ENCODE measurements around the gene ATP5PF.

The ATP5PF gene

DNA sequence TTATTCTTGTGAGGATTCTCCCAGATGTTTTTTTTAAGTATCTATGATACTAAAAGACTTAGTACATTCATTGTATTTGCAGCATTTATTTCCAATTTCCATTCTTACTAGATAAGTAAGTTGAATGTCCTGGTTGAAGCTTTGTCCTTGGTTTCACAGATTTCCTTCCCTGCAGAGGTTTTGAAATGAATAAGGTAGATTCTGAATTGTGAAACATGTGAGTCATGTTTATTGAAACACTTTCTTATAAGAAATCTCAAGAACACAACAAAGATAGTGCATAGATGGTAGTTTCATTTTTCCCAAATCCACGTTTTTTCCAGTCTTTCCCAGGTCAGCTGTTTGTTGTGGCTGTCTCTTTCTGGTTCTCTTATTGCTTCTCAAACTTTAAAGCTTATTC lies 24.9 kb upstream of the ATP5PF start:
- no peak overlapping the region for H3K23ac ChIP-seq (ENCODE audit: low read depth, low read length, poor library complexity)
- H3K27me3 ChIP-seq (ENCODE audit: control insufficient read depth in 3 of 3, insufficient read depth in 3 of 3, low read depth in 1 of 3, low read length in 3 of 3): no peaks in the 10 kb centered on the region
- H2BK120ac ChIP-seq (ENCODE audit: low read depth, low read length): no peak overlapping the region
- H3K4me2 ChIP-seq (ENCODE audit: insufficient read depth, low read length, poor library complexity, severe bottlenecking): no peak overlapping the region
- H3K4me1 ChIP-seq (ENCODE audit: control insufficient read depth in 2 of 2, insufficient read depth in 1 of 2, low read depth in 1 of 2, low read length in 2 of 2): no peaks in the 10 kb centered on the region
- H3K27ac ChIP-seq (replicated peaks; ENCODE audit: low read length): no peak overlapping the region
- H3K18ac ChIP-seq (ENCODE audit: low read length): no peak overlapping the region
- H3K36me3 ChIP-seq (replicated peaks in 1 of 2; ENCODE audit: control insufficient read depth in 2 of 2, insufficient read depth in 2 of 2, low read length in 2 of 2): peaks cover 12 to 95% of the 10 kb centered on the region in 2 donors
- no peak for DNase-seq (ENCODE audit: low spot score)
- H2AFZ ChIP-seq (ENCODE audit: low read length): no peak overlapping the region
- no peak overlapping the region for H3K4ac ChIP-seq (ENCODE audit: low read length)
- H4K91ac ChIP-seq (ENCODE audit: low read depth, low read length, poor library complexity): no peak overlapping the region
- H3K9me3 ChIP-seq (replicated peaks in 1 of 2; ENCODE audit: control insufficient read depth in 2 of 2, insufficient read depth in 1 of 2, low read depth in 1 of 2, low read length in 2 of 2): no peaks in the 10 kb centered on the region
- no peak overlapping the region for H2AK5ac ChIP-seq (ENCODE audit: low read depth, low read length)
- H3K4me3 ChIP-seq (ENCODE audit: low read length in 2 of 2): no peak overlapping the region
- WGBS, 2 donors (ENCODE audit: extremely low coverage in 2 of 2, insufficient read length in 2 of 2, insufficient replicate concordance in 1 of 2): no CpG with 5 or more reads among the region's 1 CpG
- no peak overlapping the region for H2BK12ac ChIP-seq (ENCODE audit: low read length)
- H2BK5ac ChIP-seq (ENCODE audit: low read length): no peak overlapping the region
- H3K14ac ChIP-seq (ENCODE audit: low read length): no peak overlapping the region
- no peaks in the 10 kb centered on the region for H3K79me1 ChIP-seq (ENCODE audit: low read depth, low read length)
- no peak overlapping the region for H4K8ac ChIP-seq (ENCODE audit: low read depth, low read length)
- H3K9ac ChIP-seq (ENCODE audit: low read depth, low read length, poor library complexity): no peak overlapping the region
- no peak overlapping the region for H2BK15ac ChIP-seq (ENCODE audit: low read length)

DNA sequence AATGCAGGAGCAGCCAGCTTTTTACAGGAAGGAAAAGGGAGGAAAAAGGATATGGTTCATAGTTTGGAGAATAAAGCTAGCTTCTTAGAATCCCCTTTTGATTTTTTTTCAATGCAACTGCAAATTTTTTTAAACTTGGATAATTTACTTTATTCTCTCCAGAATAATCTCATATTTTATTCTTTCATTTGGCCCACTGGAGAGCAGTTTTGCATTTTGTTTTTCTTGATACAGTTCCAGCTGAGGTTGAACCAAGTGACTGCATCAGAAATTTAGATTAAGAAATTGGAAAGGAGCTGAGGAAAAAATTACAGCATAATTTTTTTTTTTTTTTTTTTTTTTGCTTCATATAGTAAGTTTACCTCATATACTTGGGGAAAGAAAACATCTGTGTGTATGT lies 22.8 kb upstream of the ATP5PF start:
- no peak for DNase-seq (ENCODE audit: low spot score)
- Histone ChIP-seq H3K4me3 (ENCODE audit: low read length in 2 of 2) (no peak overlapping the region), H3K23ac (ENCODE audit: low read depth, low read length, poor library complexity) (no peak overlapping the region), H3K36me3 (replicated peaks in 1 of 2; ENCODE audit: control insufficient read depth in 2 of 2, insufficient read depth in 2 of 2, low read length in 2 of 2) (peaks cover 10 to 94% of the 10 kb centered on the region in 2 donors), H3K18ac (ENCODE audit: low read length) (no peak overlapping the region), H3K4me1 (ENCODE audit: control insufficient read depth in 2 of 2, insufficient read depth in 1 of 2, low read depth in 1 of 2, low read length in 2 of 2) (no peaks in the 10 kb centered on the region), H3K79me1 (ENCODE audit: low read depth, low read length) (no peaks in the 10 kb centered on the region), H4K8ac (ENCODE audit: low read depth, low read length) (no peak overlapping the region), H3K9me3 (replicated peaks in 1 of 2; ENCODE audit: control insufficient read depth in 2 of 2, insufficient read depth in 1 of 2, low read depth in 1 of 2, low read length in 2 of 2) (no peaks in the 10 kb centered on the region), H3K27ac (replicated peaks; ENCODE audit: low read length) (no peak overlapping the region), H2AK5ac (ENCODE audit: low read depth, low read length) (no peak overlapping the region), H2AFZ (ENCODE audit: low read length) (no peak overlapping the region), H3K14ac (ENCODE audit: low read length) (no peak overlapping the region), H4K91ac (ENCODE audit: low read depth, low read length, poor library complexity) (no peak overlapping the region), H2BK15ac (ENCODE audit: low read length) (no peak overlapping the region), H3K4ac (ENCODE audit: low read length) (no peak overlapping the region), H3K9ac (ENCODE audit: low read depth, low read length, poor library complexity) (no peak overlapping the region), H2BK5ac (ENCODE audit: low read length) (no peak overlapping the region), H3K4me2 (ENCODE audit: insufficient read depth, low read length, poor library complexity, severe bottlenecking) (no peak overlapping the region), H3K27me3 (ENCODE audit: control insufficient read depth in 3 of 3, insufficient read depth in 3 of 3, low read depth in 1 of 3, low read length in 3 of 3) (no peaks in the 10 kb centered on the region), H2BK12ac (ENCODE audit: low read length) (no peak overlapping the region), H2BK120ac (ENCODE audit: low read depth, low read length) (no peak overlapping the region)

DNA sequence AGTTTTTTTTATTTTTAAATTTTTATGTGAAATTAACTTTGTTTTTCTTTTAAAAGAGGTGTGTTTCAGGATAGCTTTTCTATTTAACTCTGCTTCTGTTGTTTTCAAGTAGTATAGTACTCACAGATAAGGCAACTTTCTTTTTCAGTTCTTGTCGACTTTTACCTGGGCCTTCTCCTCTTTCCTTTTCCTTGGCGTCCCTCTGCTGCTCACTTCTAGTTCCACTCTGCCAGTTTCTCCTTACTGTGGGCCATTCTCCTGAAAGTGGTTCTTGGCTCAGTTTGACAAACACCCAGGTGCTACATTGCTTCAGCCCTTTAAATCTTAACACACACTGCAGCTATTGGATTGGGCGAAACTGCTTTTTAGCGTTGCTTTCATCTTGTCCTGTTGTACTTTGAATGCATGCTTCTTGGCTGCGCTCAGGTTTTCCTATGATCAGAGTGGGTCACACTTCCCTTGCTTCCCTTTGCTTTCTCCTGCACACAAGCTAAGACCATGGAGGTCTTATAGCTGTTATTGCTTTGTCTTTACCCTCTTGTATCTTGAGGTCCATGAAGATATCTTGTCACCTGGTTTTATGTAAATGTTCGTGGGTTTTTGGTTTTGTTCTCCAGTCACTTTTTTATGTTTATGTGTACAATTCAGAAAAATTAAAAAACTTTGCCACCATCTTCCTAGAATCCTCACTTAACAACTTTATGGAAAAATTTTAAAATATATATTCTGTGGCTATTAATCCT lies 21.7 kb upstream of the ATP5PF start:
- Histone ChIP-seq H2AK5ac (ENCODE audit: low read depth, low read length) (no peak overlapping the region), H3K9ac (ENCODE audit: low read depth, low read length, poor library complexity) (no peak overlapping the region), H3K4me2 (ENCODE audit: insufficient read depth, low read length, poor library complexity, severe bottlenecking) (no peak overlapping the region), H2AFZ (ENCODE audit: low read length) (no peak overlapping the region), H4K91ac (ENCODE audit: low read depth, low read length, poor library complexity) (no peak overlapping the region), H3K36me3 (replicated peaks in 1 of 2; ENCODE audit: control insufficient read depth in 2 of 2, insufficient read depth in 2 of 2, low read length in 2 of 2) (peaks cover 10 to 92% of the 10 kb centered on the region in 2 donors), H3K9me3 (replicated peaks in 1 of 2; ENCODE audit: control insufficient read depth in 2 of 2, insufficient read depth in 1 of 2, low read depth in 1 of 2, low read length in 2 of 2) (no peaks in the 10 kb centered on the region), H3K23ac (ENCODE audit: low read depth, low read length, poor library complexity) (no peak overlapping the region), H3K14ac (ENCODE audit: low read length) (no peak overlapping the region), H3K4ac (ENCODE audit: low read length) (no peak overlapping the region), H3K27me3 (ENCODE audit: control insufficient read depth in 3 of 3, insufficient read depth in 3 of 3, low read depth in 1 of 3, low read length in 3 of 3) (no peaks in the 10 kb centered on the region), H3K4me3 (ENCODE audit: low read length in 2 of 2) (no peak overlapping the region), H3K27ac (replicated peaks; ENCODE audit: low read length) (no peak overlapping the region), H3K79me1 (ENCODE audit: low read depth, low read length) (no peaks in the 10 kb centered on the region), H3K4me1 (ENCODE audit: control insufficient read depth in 2 of 2, insufficient read depth in 1 of 2, low read depth in 1 of 2, low read length in 2 of 2) (no peaks in the 10 kb centered on the region), H2BK15ac (ENCODE audit: low read length) (no peak overlapping the region), H2BK12ac (ENCODE audit: low read length) (no peak overlapping the region), H3K18ac (ENCODE audit: low read length) (no peak overlapping the region), H2BK5ac (ENCODE audit: low read length) (no peak overlapping the region), H4K8ac (ENCODE audit: low read depth, low read length) (no peak overlapping the region), H2BK120ac (ENCODE audit: low read depth, low read length) (no peak overlapping the region)
- DNase-seq (ENCODE audit: low spot score): no peak
- WGBS, 2 donors (ENCODE audit: extremely low coverage in 2 of 2, insufficient read length in 2 of 2, insufficient replicate concordance in 1 of 2): no CpG with 5 or more reads among the region's 6 CpGs

DNA sequence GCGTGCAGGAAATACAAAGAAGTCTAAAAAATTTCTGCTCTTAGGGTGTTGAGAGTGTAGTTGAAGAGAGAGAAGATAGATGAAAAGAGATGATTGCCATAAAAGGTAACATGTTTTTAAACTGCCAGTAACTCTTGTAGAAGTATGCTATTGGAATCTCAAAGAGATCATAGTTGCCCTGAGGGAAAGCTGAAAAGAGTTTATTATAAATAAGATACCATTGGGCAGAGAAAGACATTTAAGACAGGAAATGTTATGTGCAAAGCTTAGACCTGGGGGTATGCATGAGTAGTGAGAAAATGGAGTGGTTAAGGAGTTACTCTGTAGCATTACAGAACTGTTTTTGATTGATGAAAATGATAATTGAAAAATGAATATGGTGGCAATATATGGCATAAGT lies 17.7 kb upstream of the ATP5PF start:
- no peak overlapping the region for H2BK120ac ChIP-seq (ENCODE audit: low read depth, low read length)
- no peak overlapping the region for H4K8ac ChIP-seq (ENCODE audit: low read depth, low read length)
- peaks cover 0 to 2% (median 0%) of the 10 kb centered on the region in 3 experiments for H3K27me3 ChIP-seq (ENCODE audit: control insufficient read depth in 3 of 3, insufficient read depth in 3 of 3, low read depth in 1 of 3, low read length in 3 of 3)
- H3K23ac ChIP-seq (ENCODE audit: low read depth, low read length, poor library complexity): no peak overlapping the region
- no peak overlapping the region for H2BK5ac ChIP-seq (ENCODE audit: low read length)
- H3K9me3 ChIP-seq (replicated peaks in 1 of 2; ENCODE audit: control insufficient read depth in 2 of 2, insufficient read depth in 1 of 2, low read depth in 1 of 2, low read length in 2 of 2): no peaks in the 10 kb centered on the region
- no peak overlapping the region for H2AFZ ChIP-seq (ENCODE audit: low read length)
- no peak overlapping the region for H3K18ac ChIP-seq (ENCODE audit: low read length)
- no peak overlapping the region for H2AK5ac ChIP-seq (ENCODE audit: low read depth, low read length)
- H3K36me3 ChIP-seq (replicated peaks in 1 of 2; ENCODE audit: control insufficient read depth in 2 of 2, insufficient read depth in 2 of 2, low read length in 2 of 2): peaks cover 11 to 81% of the 10 kb centered on the region in 2 donors
- H2BK15ac ChIP-seq (ENCODE audit: low read length): no peak overlapping the region
- no peak overlapping the region for H3K4me2 ChIP-seq (ENCODE audit: insufficient read depth, low read length, poor library complexity, severe bottlenecking)
- no peak overlapping the region for H3K4me3 ChIP-seq (ENCODE audit: low read length in 2 of 2)
- DNase-seq (ENCODE audit: low spot score): no peak
- no peak overlapping the region for H2BK12ac ChIP-seq (ENCODE audit: low read length)
- H3K79me1 ChIP-seq (ENCODE audit: low read depth, low read length): no peaks in the 10 kb centered on the region
- H3K9ac ChIP-seq (ENCODE audit: low read depth, low read length, poor library complexity): no peak overlapping the region
- H3K27ac ChIP-seq (replicated peaks; ENCODE audit: low read length): no peak overlapping the region
- no CpG with 5 or more reads among the region's 1 CpG for WGBS, 2 donors (ENCODE audit: extremely low coverage in 2 of 2, insufficient read length in 2 of 2, insufficient replicate concordance in 1 of 2)
- H3K4ac ChIP-seq (ENCODE audit: low read length): no peak overlapping the region
- no peak overlapping the region for H4K91ac ChIP-seq (ENCODE audit: low read depth, low read length, poor library complexity)
- no peaks in the 10 kb centered on the region for H3K4me1 ChIP-seq (ENCODE audit: control insufficient read depth in 2 of 2, insufficient read depth in 1 of 2, low read depth in 1 of 2, low read length in 2 of 2)
- no peak overlapping the region for H3K14ac ChIP-seq (ENCODE audit: low read length)

Measured in neuronal stem cell (in vitro differentiated cells).